Left lung (tissue), 10 donors: ENCODE measurements around the gene CISH. TPM values are rescaled to one million over a fixed set of nuclear protein-coding genes. Genes with fewer than 3 reads are reported as not detected.
A peak's percentile ranks its signal among the peaks of the same experiment; 100 is the strongest.

ENCODE experiments used
- ATAC-seq: fragments of 200-7000 bp; cut with Tn5 transposase; one replicate; pipeline ENCODE4 v1.9.1; 2020; ENCODE audit warnings: moderate library complexity
- DNase-seq, 4 donors: peaks; one replicate each; pipeline ENCODE4 v3.0.0-alpha.2; 2013 to 2020
- H3K27ac ChIP-seq, 2 donors: fragments of 200-600 bp; sonication (generic) in 1 of 2; one replicate each; pipeline versions ENCODE4 v1.5.0 to v1.8.0; 2020 to 2021
- H3K27me3 ChIP-seq, 2 donors: fragments of 200-600 bp; sonication (generic) in 1 of 2; one replicate each; pipeline versions ENCODE4 v1.5.0 to v1.8.0; 2020 to 2021
- H3K36me3 ChIP-seq, 2 donors: fragments of 200-600 bp; sonication (generic) in 1 of 2; one replicate each; pipeline versions ENCODE4 v1.5.0 to v1.8.0; 2020 to 2021
- H3K4me1 ChIP-seq, 2 donors: fragments of 200-600 bp; one replicate each; pipeline ENCODE4 v1.8.0; 2021
- H3K4me3 ChIP-seq, 2 donors: fragments of 200-600 bp; sonication (generic) in 1 of 2; one replicate each; pipeline versions ENCODE4 v1.5.0 to v1.8.0; 2020 to 2021; ENCODE audit warnings: mild to moderate bottlenecking in 1 of 2
- H3K9me3 ChIP-seq, 2 donors: fragments of 200-600 bp; sonication (generic) in 1 of 2; one replicate each; pipeline versions ENCODE4 v1.5.0 to v1.8.0; 2020 to 2021
- intact Hi-C, 2 donors: fragments of 100-400 bp; cut with DNase I; formaldehyde crosslinking; loops; one replicate each; pipeline versions ENCODE4 v1.11.2 to v1.14.2; 2022
- polyA plus RNA-seq, 6 donors: library from polyadenylated mRNA; unstranded; fragments of 120-200 nt; gene quantifications; one replicate each; pipeline ENCODE4 v1.2.1, GENCODE V29; 2013; ENCODE audit not compliant: insufficient read length in 6 of 6
- total RNA-seq, 2 donors: library from RNA; stranded (reverse); fragmentation: NEBNext Ultra II Directional; extraction: Animal tissue kit (Norgen Biotek cat#: 25700); gene quantifications; one replicate each; pipeline ENCODE4 v1.2.1, GENCODE V29; 2021
- TF ChIP-seq, protein P1 (sequence below), 2 donors: fragments of 200-600 bp; sonication (generic) in 1 of 2; IDR thresholded peaks; one replicate each; pipeline versions ENCODE4 v1.5.0 to v1.8.0; 2021; ENCODE audit warnings: antibody characterized with exemption in 2 of 2
- donor health status: DM: no; HTN: yes; CAD: no.
- donor health status: DM: no; HTN: no; CAD: no.

CISH gene
- total and polyA plus RNA-seq, 8 donors = 20.2 to 55.2 (median 26.5) TPM

DNA sequence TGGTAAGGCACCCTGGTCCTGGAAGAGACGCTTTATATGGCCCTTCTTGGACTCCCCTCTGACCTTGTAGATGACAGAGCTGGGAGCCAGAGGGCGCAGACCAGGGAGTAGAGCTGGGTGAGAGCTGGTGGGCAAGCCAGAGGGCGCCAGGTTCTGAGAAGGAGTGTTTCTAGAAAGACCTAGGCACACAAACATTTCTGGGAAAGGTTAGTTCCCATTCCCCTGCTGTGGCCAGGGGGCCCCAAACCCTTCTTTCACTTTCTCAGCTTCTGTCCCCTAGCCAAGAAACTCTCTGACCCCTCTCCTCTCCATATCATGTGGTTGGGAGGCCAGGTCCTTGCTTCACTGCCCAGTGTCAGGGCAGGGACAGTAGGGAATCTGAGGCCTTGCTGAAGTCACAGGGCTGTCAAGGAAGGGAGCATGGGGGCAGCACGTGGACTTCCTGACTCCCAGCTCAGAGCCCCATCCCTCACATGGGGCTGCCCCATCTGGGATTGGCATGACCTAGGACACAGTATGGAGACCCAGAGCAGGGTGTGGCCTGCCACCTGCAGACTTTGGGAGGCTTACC lies 38.7 kb downstream of the CISH start:
- Histone ChIP-seq H3K4me3 (no peak overlapping the region), H3K9me3 (no peaks in the 10 kb centered on the region), H3K27ac (peak overlapping the region in 1 of 2 donors; percentile 61), H3K27me3 (no peaks in the 10 kb centered on the region), H3K36me3 (peaks cover 0 to 21% of the 10 kb centered on the region in 2 donors), H3K4me1 (peaks cover 8 to 67% of the 10 kb centered on the region in 2 donors)
- TF ChIP-seq, protein P1, sequence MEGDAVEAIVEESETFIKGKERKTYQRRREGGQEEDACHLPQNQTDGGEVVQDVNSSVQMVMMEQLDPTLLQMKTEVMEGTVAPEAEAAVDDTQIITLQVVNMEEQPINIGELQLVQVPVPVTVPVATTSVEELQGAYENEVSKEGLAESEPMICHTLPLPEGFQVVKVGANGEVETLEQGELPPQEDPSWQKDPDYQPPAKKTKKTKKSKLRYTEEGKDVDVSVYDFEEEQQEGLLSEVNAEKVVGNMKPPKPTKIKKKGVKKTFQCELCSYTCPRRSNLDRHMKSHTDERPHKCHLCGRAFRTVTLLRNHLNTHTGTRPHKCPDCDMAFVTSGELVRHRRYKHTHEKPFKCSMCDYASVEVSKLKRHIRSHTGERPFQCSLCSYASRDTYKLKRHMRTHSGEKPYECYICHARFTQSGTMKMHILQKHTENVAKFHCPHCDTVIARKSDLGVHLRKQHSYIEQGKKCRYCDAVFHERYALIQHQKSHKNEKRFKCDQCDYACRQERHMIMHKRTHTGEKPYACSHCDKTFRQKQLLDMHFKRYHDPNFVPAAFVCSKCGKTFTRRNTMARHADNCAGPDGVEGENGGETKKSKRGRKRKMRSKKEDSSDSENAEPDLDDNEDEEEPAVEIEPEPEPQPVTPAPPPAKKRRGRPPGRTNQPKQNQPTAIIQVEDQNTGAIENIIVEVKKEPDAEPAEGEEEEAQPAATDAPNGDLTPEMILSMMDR (IDR thresholded peaks at IDR 0.05) = no peak
- intact Hi-C loops = loop anchor here in 1 of 2 donors (2.0 kb wide), 1 partner anchor 42 kb away; no protein-coding TSS in a partner anchor
- no peak for ATAC-seq
- no peak for DNase-seq

DNA sequence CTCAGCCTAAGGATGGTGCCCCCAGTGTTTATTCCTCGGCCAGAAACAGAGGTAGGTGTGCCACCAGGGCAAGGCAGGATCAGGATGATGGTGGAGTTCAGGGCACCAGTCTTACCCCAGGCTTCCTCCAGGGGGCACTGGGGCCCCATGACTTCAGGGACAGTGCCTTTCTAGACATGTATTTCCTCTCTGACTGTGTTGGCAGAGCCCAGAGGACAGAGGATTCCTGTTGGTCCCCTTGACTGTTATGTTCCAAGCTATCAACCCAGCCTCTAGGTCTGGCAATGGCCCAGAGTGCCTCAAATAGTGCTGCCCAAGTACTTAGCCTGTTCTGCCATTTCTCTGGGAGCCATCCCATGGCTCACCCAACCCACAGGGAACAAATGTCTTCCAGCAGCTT lies 39.4 kb downstream of the CISH start:
- Histone ChIP-seq H3K4me1 (peaks cover 11 to 74% of the 10 kb centered on the region in 2 donors), H3K27me3 (no peaks in the 10 kb centered on the region), H3K9me3 (no peaks in the 10 kb centered on the region), H3K27ac (peak overlapping the region; percentile 27 to 61), H3K36me3 (peaks cover 0 to 14% of the 10 kb centered on the region in 2 donors), H3K4me3 (no peak overlapping the region)
- peak; percentile 43 for ATAC-seq
- intact Hi-C loops = loop anchor here in 1 of 2 donors (2.0 kb wide), 1 partner anchor 43 kb away; no protein-coding TSS in a partner anchor
- DNase-seq = peak; percentile 64 to 91 (median 79)
- TF ChIP-seq, protein P1 (IDR thresholded peaks at IDR 0.05) = peak; percentile 85 to 97

DNA sequence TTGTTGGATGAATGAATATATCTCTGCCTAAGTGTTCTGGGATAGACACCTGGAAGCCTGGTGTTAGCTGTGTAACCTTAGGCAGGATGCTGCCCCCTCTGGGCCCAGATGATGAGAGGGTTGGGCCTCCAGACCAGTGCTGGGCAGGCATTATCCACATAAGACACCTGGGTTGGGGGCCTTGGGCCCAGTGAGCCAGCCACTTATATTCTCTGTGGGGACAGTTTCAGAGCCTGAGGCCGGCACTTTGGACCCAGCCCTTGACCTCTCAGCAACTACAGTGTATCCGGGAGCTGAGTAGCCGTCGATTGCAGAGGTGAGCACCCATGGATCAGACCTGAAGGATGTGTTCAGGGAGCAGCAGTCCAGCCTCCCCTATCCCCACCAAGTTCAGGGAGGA lies 40.1 kb downstream of the CISH start:
- H3K4me1 ChIP-seq = peaks cover 11 to 78% of the 10 kb centered on the region in 2 donors

DNA sequence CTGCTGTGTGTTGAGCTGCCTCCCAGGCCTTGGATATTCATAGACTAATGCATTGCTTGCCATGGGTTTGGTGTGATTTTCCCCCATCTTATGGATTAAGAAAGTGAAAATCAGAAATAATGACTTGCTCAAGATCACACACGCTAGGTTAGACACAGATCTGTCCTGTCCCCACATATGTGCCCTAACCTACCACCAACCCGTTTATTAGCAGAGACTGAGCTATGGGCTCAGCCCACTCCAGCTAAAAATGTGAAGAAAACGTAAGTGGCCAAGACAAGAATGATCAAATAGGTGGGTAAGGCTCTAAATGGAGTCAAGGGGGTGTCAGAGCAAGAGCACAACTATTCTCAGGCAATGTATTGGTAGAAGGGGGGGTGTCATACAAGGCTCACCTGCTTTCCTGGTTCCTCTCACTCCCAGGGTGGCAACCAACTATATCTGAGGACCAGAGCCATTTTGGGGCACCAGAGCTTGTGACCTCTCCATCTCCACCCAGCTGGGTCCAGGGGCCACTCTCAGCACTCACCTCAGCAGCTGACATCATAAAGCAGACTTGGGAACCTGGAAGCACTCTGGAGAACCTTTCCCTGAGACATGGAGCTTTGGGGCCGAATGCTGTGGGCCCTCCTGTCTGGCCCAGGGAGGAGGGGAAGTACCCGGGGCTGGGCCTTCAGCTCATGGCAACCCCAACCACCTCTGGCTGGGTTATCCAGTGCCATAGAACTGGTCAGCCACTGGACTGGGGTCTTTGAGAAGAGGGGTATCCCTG lies 40.9 kb downstream of the CISH start:
- TF ChIP-seq, protein P1 (IDR thresholded peaks at IDR 0.05) = no peak
- peaks cover 11 to 78% of the 10 kb centered on the region in 2 donors for H3K4me1 ChIP-seq
- ATAC-seq = no peak

More for the DNA sequence above, 40.1 kb downstream of the CISH start:
- peak overlapping the region in 1 of 2 donors; percentile 28 for H3K27ac ChIP-seq
- no peaks in the 10 kb centered on the region for H3K27me3 ChIP-seq
- ATAC-seq (no peak), DNase-seq (no peak)
- no peak overlapping the region for H3K4me3 ChIP-seq
- intact Hi-C loops = no loop called here
- no peaks in the 10 kb centered on the region for H3K9me3 ChIP-seq
- H3K36me3 ChIP-seq = peaks cover 0 to 7% of the 10 kb centered on the region in 2 donors
- TF ChIP-seq, protein P1 (IDR thresholded peaks at IDR 0.05) = no peak

More for the DNA sequence above, 40.9 kb downstream of the CISH start:
- no peak for DNase-seq
- Histone ChIP-seq H3K9me3 (no peaks in the 10 kb centered on the region), H3K36me3 (no peaks in the 10 kb centered on the region), H3K27ac (peak overlapping the region in 1 of 2 donors; percentile 28), H3K27me3 (no peaks in the 10 kb centered on the region), H3K4me3 (peak overlapping the region in 1 of 2 donors; percentile 84)
- intact Hi-C loops = no loop called here
